SK-N-SH (cell line): Measurements from ENCODE around the gene RAP2A. TPM values are rescaled to one million over a fixed set of nuclear protein-coding genes. Genes with fewer than 3 reads are reported as not detected.

ENCODE experiments used
- CTCF ChIA-PET: fragments of 300-600, 350-600 bp; formaldehyde crosslinking; extraction: SDS; loops from one replicate; lab custom pipeline; 2021; lab: Yijun Ruan, JAX
- POLR2A ChIA-PET: fragments of 350-600 bp; sonication (Branson Sonifier 250); formaldehyde crosslinking; extraction: SDS; loops from one replicate; lab custom pipeline; 2020; ENCODE audit warnings: antibody characterized with exemption, inconsistent platforms; lab: Yijun Ruan, JAX
- DNase-seq: peaks from one replicate; pipeline ENCODE4 v3.0.0; 2012
- H2AFZ ChIP-seq: fragments of 200-600 bp; sonication (generic); 2 replicates; pipeline ENCODE4 v1.8.1; 2016; ENCODE audit warnings: antibody characterized with exemption, mild to moderate bottlenecking, low read depth
- H3F3A ChIP-seq: fragments of 200-600 bp; sonication (generic); replicated peaks from 2 replicates; pipeline ENCODE3; 2016; ENCODE audit warnings: antibody characterized with exemption, mild to moderate bottlenecking; ENCODE audit not compliant: insufficient read depth
- H3K27ac ChIP-seq, 2 experiments: fragments of 200-500 bp in 1 of 2; fragments of 200-600 bp in 1 of 2; sonication (Bioruptor generic) in 1 of 2; sonication (generic), shearing (Covaris generic) in 1 of 2; 2 replicates each; pipeline versions ENCODE4 v1.5.1 to v1.6.1; 2014 to 2016; ENCODE audit warnings: low read depth in 2 of 2, inconsistent platforms in 1 of 2, low read length in 1 of 2, mild to moderate bottlenecking in 1 of 2, mixed read lengths in 1 of 2
- H3K27me3 ChIP-seq: fragments of 200-600 bp; sonication (generic), shearing (Covaris generic); 2 replicates; pipeline ENCODE4 v1.6.1; 2016; ENCODE audit warnings: mixed run types; ENCODE audit not compliant: insufficient read depth
- H3K36me3 ChIP-seq, 2 experiments: fragments of 200-500 bp in 1 of 2; fragments of 200-600 bp in 1 of 2; sonication (Bioruptor generic) in 1 of 2; sonication (generic) in 1 of 2; replicated peaks in 1 of 2; 2 replicates each; pipeline versions ENCODE3 to v1.5.1; 2014 to 2016; ENCODE audit warnings: low read length in 1 of 2, mild to moderate bottlenecking in 1 of 2; ENCODE audit not compliant: insufficient read depth in 2 of 2, control insufficient read depth in 1 of 2
- H3K4me1 ChIP-seq, 2 experiments: fragments of 200-500 bp in 1 of 2; fragments of 200-600 bp in 1 of 2; sonication (Bioruptor generic) in 1 of 2; sonication (generic), shearing (Covaris generic) in 1 of 2; 2 replicates each; pipeline versions ENCODE4 v1.5.1 to v1.6.1; 2014 to 2016; ENCODE audit warnings: low read depth in 1 of 2, low read length in 1 of 2, mixed run types in 1 of 2; ENCODE audit not compliant: insufficient read depth in 2 of 2, control insufficient read depth in 1 of 2
- H3K4me2 ChIP-seq: fragments of 200-600 bp; sonication (generic), shearing (Covaris generic); 2 replicates; pipeline ENCODE4 v1.6.1; 2017; ENCODE audit warnings: mixed run types
- H3K4me3 ChIP-seq, 2 experiments: fragments of 200-500 bp in 1 of 2; fragments of 200-600 bp in 1 of 2; sonication (Bioruptor generic) in 1 of 2; sonication (generic), shearing (Covaris generic) in 1 of 2; 2 replicates each; pipeline versions ENCODE4 v1.5.1 to v1.8.1; 2014 to 2016; ENCODE audit warnings: low read depth in 2 of 2, inconsistent platforms in 1 of 2, low read length in 1 of 2, mild to moderate bottlenecking in 1 of 2, mixed read lengths in 1 of 2, moderate library complexity in 1 of 2
- H3K79me2 ChIP-seq: fragments of 200-600 bp; sonication (generic); 2 replicates; pipeline ENCODE4 v1.8.1; 2017; ENCODE audit warnings: mild to moderate bottlenecking; ENCODE audit not compliant: insufficient read depth
- H3K9ac ChIP-seq: fragments of 200-600 bp; sonication (generic); 2 replicates; pipeline ENCODE4 v1.6.1; 2017; ENCODE audit warnings: mixed run types
- H3K9me2 ChIP-seq: fragments of 200-600 bp; sonication (generic); 2 replicates; pipeline ENCODE4 v1.6.1; 2017; ENCODE audit warnings: mixed run types
- H3K9me3 ChIP-seq: fragments of 200-600 bp; sonication (generic); 2 replicates; pipeline ENCODE4 v1.6.1; 2017; ENCODE audit warnings: mixed run types, mild to moderate bottlenecking, moderate library complexity
- H4K20me1 ChIP-seq: fragments of 200-600 bp; sonication (generic); 2 replicates; pipeline ENCODE4 v1.6.1; 2017; ENCODE audit warnings: mild to moderate bottlenecking, mixed run types; ENCODE audit not compliant: insufficient read depth
- CHD2 ChIP-seq: fragments of 150-350 bp; IDR thresholded peaks from 2 replicates; pipeline ENCODE4 v1.6.1; 2018; ENCODE audit warnings: low read length; ENCODE audit not compliant: partially characterized antibody
- CTCF ChIP-seq: fragments of 200-600 bp; sonication (generic); IDR thresholded peaks from 2 replicates; pipeline ENCODE4 v1.6.1; 2017; ENCODE audit warnings: antibody characterized with exemption, mild to moderate bottlenecking, moderate library complexity
- ELF1 ChIP-seq: IDR thresholded peaks from 2 replicates; pipeline ENCODE4 v1.4.0; 2012
- EP300 ChIP-seq, 2 experiments: IDR thresholded peaks; 2 replicates each; pipeline versions ENCODE4 v1.4.0 to v1.6.1; 2012; ENCODE audit warnings: borderline replicate concordance in 1 of 2, low read depth in 1 of 2, low read length in 1 of 2
- FOXJ3 ChIP-seq: sonication (generic); formaldehyde crosslinking; IDR thresholded peaks from 2 replicates; pipeline ENCODE4 v1.5.1; 2020; ENCODE audit warnings: mild to moderate bottlenecking, missing genetic modification reagents
- GABPA ChIP-seq: IDR thresholded peaks from 2 replicates; pipeline ENCODE4 v1.4.0; 2012; ENCODE audit warnings: low read depth, mild to moderate bottlenecking
- GATA2 ChIP-seq: sonication (generic); formaldehyde crosslinking; IDR thresholded peaks from 2 replicates; pipeline ENCODE4 v1.5.0; 2020; ENCODE audit warnings: mild to moderate bottlenecking, missing genetic modification reagents
- MEF2A ChIP-seq: IDR thresholded peaks from 2 replicates; pipeline ENCODE4 v1.4.0; 2012; ENCODE audit warnings: low read depth, borderline replicate concordance
- MXI1 ChIP-seq: IDR thresholded peaks from 2 replicates; pipeline ENCODE4 v1.6.1; 2012; ENCODE audit warnings: mild to moderate bottlenecking, low read depth, low read length, improper control_type of control experiment
- NFIC ChIP-seq: IDR thresholded peaks from 2 replicates; pipeline ENCODE4 v1.4.0; 2012; ENCODE audit warnings: borderline replicate concordance
- NRF1 ChIP-seq: IDR thresholded peaks from 2 replicates; pipeline ENCODE4 v1.6.1; 2012; ENCODE audit warnings: low read depth, mild to moderate bottlenecking, low read length
- RXRA ChIP-seq: IDR thresholded peaks from 2 replicates; pipeline ENCODE4 v1.4.0; 2012; ENCODE audit warnings: low read depth, mild to moderate bottlenecking, borderline replicate concordance
- SIN3A ChIP-seq: IDR thresholded peaks from 2 replicates; pipeline ENCODE4 v1.6.1; 2012; ENCODE audit warnings: low read depth, mild to moderate bottlenecking, low read length, moderate library complexity, borderline replicate concordance
- SMC3 ChIP-seq: IDR thresholded peaks from 2 replicates; pipeline ENCODE4 v1.6.1; 2012; ENCODE audit warnings: low read depth, low read length, improper control_type of control experiment
- TCF12 ChIP-seq: IDR thresholded peaks from 2 replicates; pipeline ENCODE4 v1.4.0; 2012
- USF1 ChIP-seq: IDR thresholded peaks from 2 replicates; pipeline ENCODE4 v1.4.0; 2012; ENCODE audit warnings: low read depth, borderline replicate concordance
- WGBS: methylation state at CpG from one replicate; pipeline ENCODE4 v1.1.6; 2017; ENCODE audit warnings: low lambda C conversion rate; 5-methylcytosine and 5-hydroxymethylcytosine counted together
- polyA plus RNA-seq, 3 experiments: library from polyadenylated mRNA; depleted of rRNA; stranded (reverse); fragments of >200 nt; gene quantifications; 2 replicates each; pipeline ENCODE4 v1.2.3, GENCODE V29; 2012
- TF ChIP-seq, protein P1 (sequence below): IDR thresholded peaks from 2 replicates; pipeline ENCODE4; 2012
- TF ChIP-seq, protein P2 (sequence below): fragments of 150-350 bp; IDR thresholded peaks from 2 replicates; pipeline ENCODE4 v1.6.1; 2017; ENCODE audit warnings: antibody characterized with exemption, low read length, low read depth, borderline replicate concordance
- TF ChIP-seq, protein P3 (sequence below): IDR thresholded peaks from 2 replicates; pipeline ENCODE4 v1.4.0; 2012; ENCODE audit warnings: low read depth

RAP2A gene
- polyA plus RNA-seq, 1 of the 3 experiments (the other 2 are of a cell fraction), result 6.5 TPM

GRCh38 chr13:97417698-97418097, 16.3 kb upstream of the RAP2A start:
- Histone ChIP-seq H3F3A (no peaks in the 10 kb centered on the region), H3K4me2 (no peak overlapping the region), H4K20me1 (no peaks in the 10 kb centered on the region), H3K27me3 (no peaks in the 10 kb centered on the region), H3K9me2 (no peaks in the 10 kb centered on the region), H3K36me3 (no peaks in the 10 kb centered on the region), H2AFZ (no peak overlapping the region), H3K4me3 (no peak overlapping the region), H3K9ac (no peak overlapping the region), H3K27ac (no peak overlapping the region), H3K9me3 (no peaks in the 10 kb centered on the region), H3K79me2 (no peaks in the 10 kb centered on the region), H3K4me1 (peaks cover 0 to 2% of the 10 kb centered on the region in 2 experiments; a peak in 1 of 4 replicates)
- WGBS, result 79% methylated on average over 5 of the region's 5 CpGs
- TF ChIP-seq, protein P1, sequence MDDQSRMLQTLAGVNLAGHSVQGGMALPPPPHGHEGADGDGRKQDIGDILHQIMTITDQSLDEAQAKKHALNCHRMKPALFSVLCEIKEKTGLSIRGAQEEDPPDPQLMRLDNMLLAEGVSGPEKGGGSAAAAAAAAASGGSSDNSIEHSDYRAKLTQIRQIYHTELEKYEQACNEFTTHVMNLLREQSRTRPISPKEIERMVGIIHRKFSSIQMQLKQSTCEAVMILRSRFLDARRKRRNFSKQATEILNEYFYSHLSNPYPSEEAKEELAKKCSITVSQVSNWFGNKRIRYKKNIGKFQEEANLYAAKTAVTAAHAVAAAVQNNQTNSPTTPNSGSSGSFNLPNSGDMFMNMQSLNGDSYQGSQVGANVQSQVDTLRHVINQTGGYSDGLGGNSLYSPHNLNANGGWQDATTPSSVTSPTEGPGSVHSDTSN, result no peak
- no peak for TF ChIP-seq SIN3A
- no peak for TF ChIP-seq CTCF
- TF ChIP-seq, protein P2, sequence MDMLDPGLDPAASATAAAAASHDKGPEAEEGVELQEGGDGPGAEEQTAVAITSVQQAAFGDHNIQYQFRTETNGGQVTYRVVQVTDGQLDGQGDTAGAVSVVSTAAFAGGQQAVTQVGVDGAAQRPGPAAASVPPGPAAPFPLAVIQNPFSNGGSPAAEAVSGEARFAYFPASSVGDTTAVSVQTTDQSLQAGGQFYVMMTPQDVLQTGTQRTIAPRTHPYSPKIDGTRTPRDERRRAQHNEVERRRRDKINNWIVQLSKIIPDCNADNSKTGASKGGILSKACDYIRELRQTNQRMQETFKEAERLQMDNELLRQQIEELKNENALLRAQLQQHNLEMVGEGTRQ, result no peak
- TF ChIP-seq NRF1, result no peak
- no peak for TF ChIP-seq MEF2A
- no peak for TF ChIP-seq GABPA
- no peak for TF ChIP-seq SMC3
- TF ChIP-seq ELF1, result no peak
- TF ChIP-seq MXI1, result no peak
- TF ChIP-seq CHD2, result no peak
- TF ChIP-seq FOXJ3 (CRISPR knock-in tag), result no peak
- no peak for TF ChIP-seq GATA2 (CRISPR knock-in tag)
- TF ChIP-seq EP300 (IDR thresholded peaks at IDR 0.05; ENCODE audit: borderline replicate concordance in 1 of 2, low read depth in 1 of 2, low read length in 1 of 2), result no peak
- TF ChIP-seq, protein P3, sequence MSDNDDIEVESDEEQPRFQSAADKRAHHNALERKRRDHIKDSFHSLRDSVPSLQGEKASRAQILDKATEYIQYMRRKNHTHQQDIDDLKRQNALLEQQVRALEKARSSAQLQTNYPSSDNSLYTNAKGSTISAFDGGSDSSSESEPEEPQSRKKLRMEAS, result no peak
- TF ChIP-seq RXRA, result no peak
- no peak for TF ChIP-seq USF1
- TF ChIP-seq TCF12, result no peak
- TF ChIP-seq NFIC, result no peak
- no peak for DNase-seq
- ChIA-PET CTCF (interaction anchor here (0.6 to 0.7 kb wide), 2 partner anchors 27 to 300 kb away, joined by 3 to 4 read pairs; no protein-coding TSS in a partner anchor), POLR2A (no interaction called here)
